GM12801 (cell line): ENCODE results near the gene PPP1R12A.

Experiments used
- CTCF ChIP-seq: IDR thresholded peaks from one replicate; pipeline ENCODE4 v1.5.1; 2011; ENCODE audit warnings: control low read depth; ENCODE audit not compliant: insufficient read length; ENCODE audit errors: extremely low read depth

The PPP1R12A gene

DNA sequence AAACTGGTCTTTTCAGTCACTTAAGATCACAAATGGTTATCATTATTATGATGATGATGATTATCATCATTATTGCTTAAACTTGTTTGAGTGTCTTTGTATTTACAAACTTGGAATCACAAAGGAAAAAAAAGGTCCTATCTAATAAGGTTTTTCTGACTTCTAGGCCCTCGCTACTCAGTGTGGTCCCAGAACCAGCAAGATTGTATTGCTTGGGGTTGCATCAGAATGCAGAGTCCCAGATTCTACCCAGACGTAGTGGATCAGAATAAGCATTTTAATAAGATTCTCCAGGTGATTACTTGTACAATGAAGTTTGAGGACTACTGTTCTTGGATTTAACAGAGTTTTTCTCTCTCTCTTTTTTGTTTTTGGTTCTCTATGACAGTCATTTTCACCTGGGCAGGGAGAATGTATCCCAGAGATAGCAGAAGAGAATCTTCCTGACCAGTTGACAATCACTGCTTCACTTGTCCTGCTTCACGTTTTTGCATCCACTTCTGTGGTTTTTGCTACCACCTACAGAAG, 29.3 kb upstream of the PPP1R12A start:
- no peak for TF ChIP-seq CTCF

DNA sequence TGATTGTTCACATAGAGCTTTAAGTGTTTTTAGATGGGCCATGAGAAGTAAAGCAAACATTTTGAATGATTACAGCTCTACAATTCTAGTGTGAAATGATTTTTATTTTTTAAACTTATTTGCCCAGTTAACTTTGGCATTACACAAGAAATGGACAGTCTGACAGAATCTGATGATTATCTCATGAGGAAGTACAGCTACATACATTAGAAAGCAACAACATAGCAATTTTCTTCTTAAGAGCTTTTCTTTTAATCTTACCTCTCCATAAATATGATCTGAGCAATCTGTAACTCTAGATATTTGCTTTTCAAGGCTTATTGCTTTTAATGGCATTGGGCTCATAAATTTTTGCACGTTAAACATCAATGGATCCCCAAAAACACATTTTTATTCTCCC, 26.5 kb upstream of the PPP1R12A start:
- no peak for TF ChIP-seq CTCF

DNA sequence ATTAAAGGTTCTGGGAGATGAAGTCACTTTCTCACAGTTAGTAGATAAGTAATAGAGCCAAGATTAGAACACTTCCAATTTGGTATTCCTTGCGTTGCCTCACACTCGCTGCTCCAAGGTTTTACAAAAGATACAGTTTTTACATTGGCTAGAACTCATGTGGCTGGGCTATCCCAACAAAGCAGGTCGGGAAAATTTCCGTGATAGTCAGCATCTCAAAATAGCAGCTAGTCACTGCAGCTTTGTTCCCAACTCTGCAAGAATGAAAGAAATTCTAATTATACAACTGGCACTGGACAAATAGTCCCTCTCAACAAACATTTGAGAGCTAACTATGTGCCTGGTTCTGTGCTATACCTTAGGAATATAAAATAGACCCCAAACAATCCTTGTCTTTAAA, 24.6 kb upstream of the PPP1R12A start:
- no peak for TF ChIP-seq CTCF

- no peak for TF ChIP-seq CTCF
Measured at GRCh38 chr12:79956896-79957295, 22.0 kb upstream of the PPP1R12A start.

DNA sequence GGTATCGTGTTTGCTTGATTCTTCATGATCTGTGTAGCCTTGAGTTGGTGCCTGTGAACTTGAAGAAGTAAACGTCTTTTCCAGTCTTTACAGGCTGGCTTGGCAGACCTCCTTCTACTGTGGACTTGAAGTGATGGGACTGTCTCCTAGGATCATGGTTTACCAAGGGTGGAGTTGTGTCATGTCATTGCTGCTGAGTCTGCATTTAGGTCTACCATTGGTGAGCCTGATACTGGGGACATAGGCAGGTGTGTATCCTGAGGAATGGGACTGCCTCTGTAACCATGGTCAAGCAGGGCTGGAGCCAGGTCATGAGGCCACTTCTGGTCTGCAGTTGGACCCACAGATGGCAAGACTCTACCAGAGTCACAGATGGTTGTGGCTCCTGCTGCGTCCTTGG, 20.7 kb upstream of the PPP1R12A start:
- TF ChIP-seq CTCF: no peak

DNA sequence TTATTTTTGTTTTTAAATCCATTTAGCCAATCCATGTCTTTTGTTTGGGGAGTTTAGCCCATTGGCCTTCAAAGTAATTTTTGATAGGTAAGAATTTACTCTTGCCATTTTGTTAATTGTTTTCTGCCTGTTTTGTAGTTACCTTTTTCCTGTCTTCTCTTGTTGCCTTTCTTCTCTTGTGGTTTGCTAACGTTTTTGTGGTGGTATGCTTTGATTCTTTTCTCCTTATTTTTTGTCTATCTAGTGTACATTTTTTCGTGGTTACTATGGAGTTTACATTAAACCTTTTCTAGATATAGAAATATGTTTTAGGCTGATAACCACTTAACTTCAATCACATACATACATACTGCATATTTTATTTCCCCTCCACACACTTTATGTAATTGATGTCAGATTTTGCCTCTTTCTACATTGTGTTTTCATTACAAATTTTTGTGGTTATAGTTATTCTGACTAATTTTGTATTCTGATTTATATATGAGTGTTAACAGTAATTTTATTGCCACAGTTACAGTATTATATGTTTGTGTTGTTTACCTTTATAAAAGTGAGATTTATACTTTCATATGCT, 19.2 kb upstream of the PPP1R12A start:
- TF ChIP-seq CTCF: no peak

- no peak for TF ChIP-seq CTCF
Measured at GRCh38 chr12:79949098-79949497, 14.2 kb upstream of the PPP1R12A start.
